GM13977 (cell line): Measurements from ENCODE around the gene INPP5E.
"Not testable (repeated sequence)": the region's sequence is repeated elsewhere in the genome, so short reads cannot be mapped to it uniquely, and the experiment has no call there.

Experiments used
- DNase-seq: peaks from one replicate; pipeline ENCODE4 v3.0.0; 2012; ENCODE audit warnings: low spot score
- CTCF ChIP-seq: IDR thresholded peaks from 2 replicates; pipeline ENCODE4 v1.5.1; 2012; ENCODE audit warnings: mild to moderate bottlenecking, control low read depth; ENCODE audit not compliant: insufficient read depth; ENCODE audit errors: extremely low read depth, missing control alignments
- in situ Hi-C: fragments of 300-500 bp; cut with MboI; formaldehyde crosslinking; loops from one replicate; pipeline ENCODE4 v1.12.0; 2022; ENCODE audit warnings: low sequenced_read_pairs, low pct_unique_long_range_greater_than_20kb, mixed read lengths, inconsistent platforms; ENCODE audit not compliant: unreplicated experiment

INPP5E gene

GRCh38 chr9:136410500-136411287 lies 29.0 kb downstream of the INPP5E start, which contains the start of the genes ENTR1 and PMPCA:
Gene ENTR1 (minus strand): TSS chr9:136410614. CDS start chr9:136410397, 217 bp downstream.
Gene PMPCA (plus strand): TSS chr9:136410658. CDS start chr9:136410669, 11 bp downstream.
- DNase-seq, result peak; percentile 99
- in situ Hi-C loops, result no loop called here
- no peak for TF ChIP-seq CTCF

- in situ Hi-C loops, result no loop called here
- peak; percentile 67 for DNase-seq
Measured at GRCh38 chr9:136409557-136410455, 29.8 kb downstream of the INPP5E start.

GRCh38 chr9:136407911-136408310 lies 31.7 kb downstream of the INPP5E start:
- no peak for TF ChIP-seq CTCF
- in situ Hi-C loops, result no loop called here
- no peak for DNase-seq

More at GRCh38 chr9:136409557-136410455, 29.8 kb downstream of the INPP5E start:
- TF ChIP-seq CTCF, result no peak

- DNase-seq, in situ Hi-C loops: not testable (repeated sequence)
Measured at GRCh38 chr9:136407061-136407460, 32.6 kb downstream of the INPP5E start.

GRCh38 chr9:136405904-136406303 lies 33.7 kb downstream of the INPP5E start:
- DNase-seq, in situ Hi-C loops: not testable (repeated sequence)

GRCh38 chr9:136405481-136405880 lies 34.2 kb downstream of the INPP5E start:
- no peak for TF ChIP-seq CTCF
- in situ Hi-C loops, result no loop called here
- no peak for DNase-seq

- DNase-seq, result no peak
- no peak for TF ChIP-seq CTCF
- in situ Hi-C loops, result no loop called here
Measured at GRCh38 chr9:136404801-136405136, 34.9 kb downstream of the INPP5E start.
